HepG2 (cell line): ENCODE measurements around the gene ABCC1. TPM values are rescaled to one million over a fixed set of nuclear protein-coding genes. Genes with fewer than 3 reads are reported as not detected.

Experiments
- AHDC1 ChIP-seq: sonication (generic); formaldehyde crosslinking; IDR thresholded peaks from 2 replicates; pipeline ENCODE4 v1.5.1; 2020; ENCODE audit warnings: mild to moderate bottlenecking, missing genetic modification reagents, borderline replicate concordance
- ATF5 ChIP-seq: sonication (generic); formaldehyde crosslinking; IDR thresholded peaks from 2 replicates; pipeline ENCODE4 v1.4.0; 2020; ENCODE audit warnings: mild to moderate bottlenecking, low read depth, missing genetic modification reagents
- FOXJ3 ChIP-seq: sonication (generic); formaldehyde crosslinking; IDR thresholded peaks from 2 replicates; pipeline ENCODE4 v1.4.0; 2020; ENCODE audit warnings: missing genetic modification reagents, mild to moderate bottlenecking, borderline replicate concordance
- GMEB1 ChIP-seq: sonication (generic); formaldehyde crosslinking; IDR thresholded peaks from 2 replicates; pipeline ENCODE4 v1.5.1; 2020; ENCODE audit warnings: missing genetic modification reagents, mild to moderate bottlenecking, borderline replicate concordance
- HIC2 ChIP-seq: sonication (generic); formaldehyde crosslinking; IDR thresholded peaks from 2 replicates; pipeline ENCODE4 v1.9.0; 2022; ENCODE audit warnings: low read depth, missing genetic modification reagents
- KLF6 ChIP-seq: IDR thresholded peaks from 2 replicates; pipeline ENCODE4 v1.8.0; 2016; ENCODE audit warnings: missing biosample characterization, missing genetic modification reagents
- NFATC3 ChIP-seq: sonication (generic); formaldehyde crosslinking; IDR thresholded peaks from 2 replicates; pipeline ENCODE4 v1.5.1; 2020; ENCODE audit warnings: mild to moderate bottlenecking, missing genetic modification reagents
- PAWR ChIP-seq: sonication (generic); formaldehyde crosslinking; IDR thresholded peaks from 2 replicates; pipeline ENCODE4 v1.4.0; 2020; ENCODE audit warnings: missing genetic modification reagents, mild to moderate bottlenecking, borderline replicate concordance
- PHF5A ChIP-seq: IDR thresholded peaks from one replicate; pipeline ENCODE4 v1.6.1; 2018; ENCODE audit warnings: low read depth, missing genetic modification reagents; ENCODE audit not compliant: unreplicated experiment
- THAP8 ChIP-seq: sonication (generic); formaldehyde crosslinking; IDR thresholded peaks from 2 replicates; pipeline ENCODE4 v1.5.1; 2020; ENCODE audit warnings: missing genetic modification reagents, mild to moderate bottlenecking, borderline replicate concordance
- THRA ChIP-seq: sonication (generic); formaldehyde crosslinking; IDR thresholded peaks from 2 replicates; pipeline ENCODE4 v1.4.0; 2020; ENCODE audit warnings: missing genetic modification reagents, borderline replicate concordance
- TOPORS ChIP-seq: sonication (generic); formaldehyde crosslinking; IDR thresholded peaks from 2 replicates; pipeline ENCODE4 v1.8.0; 2023; ENCODE audit warnings: mild to moderate bottlenecking, missing genetic modification reagents
- ZMAT3 ChIP-seq: sonication (generic); formaldehyde crosslinking; conservative IDR thresholded peaks from 2 replicates; pipeline ENCODE4 v1.7.0; 2021; ENCODE audit warnings: missing genetic modification reagents
- ZMYM4 ChIP-seq: sonication (generic); formaldehyde crosslinking; IDR thresholded peaks from 2 replicates; pipeline ENCODE4 v1.8.1; 2023; ENCODE audit warnings: mild to moderate bottlenecking, missing genetic modification reagents
- ZNF230 ChIP-seq: sonication (generic); formaldehyde crosslinking; IDR thresholded peaks from 2 replicates; pipeline ENCODE4 v1.4.0; 2020; ENCODE audit warnings: mild to moderate bottlenecking, missing genetic modification reagents
- ZNF383 ChIP-seq: sonication (generic); formaldehyde crosslinking; IDR thresholded peaks from 2 replicates; pipeline ENCODE4 v1.4.0; 2020; ENCODE audit warnings: missing genetic modification reagents, mild to moderate bottlenecking, borderline replicate concordance
- ZNF589 ChIP-seq: sonication (generic); formaldehyde crosslinking; conservative IDR thresholded peaks from 2 replicates; pipeline ENCODE4 v1.8.0; 2022; ENCODE audit warnings: mild to moderate bottlenecking, moderate library complexity, missing genetic modification reagents
- polyA plus RNA-seq, 8 experiments: library from polyadenylated mRNA; depleted of rRNA in 3 of 8; stranded (reverse) in 7 of 8; unstranded in 1 of 8; fragments of >200 nt; fragmentation: Illumina TruSeq in 4 of 8; extraction: Trizol in 4 of 8; gene quantifications; 2 replicates each; pipeline versions ENCODE4 v1.2.1 to v1.2.3, GENCODE V29; 2011 to 2016; ENCODE audit warnings: low read depth in 4 of 8, missing spikeins in 1 of 8, mixed read lengths in 1 of 8; ENCODE audit not compliant: insufficient read depth in 1 of 8
- total RNA-seq, 5 experiments: library from RNA; depleted of rRNA; stranded (reverse); fragments of >200 nt; fragmentation: Illumina TruSeq; extraction: Trizol; gene quantifications; 2 replicates each; pipeline ENCODE4 v1.2.3, GENCODE V29; 2016; ENCODE audit warnings: low read depth in 1 of 5

The ABCC1 gene
- total and polyA plus RNA-seq, 2 of the 13 experiments (the other 11 are each of a cell fraction or from before 2014, with no cell fraction given) = 13.0 to 30.6 TPM

GRCh38 chr16:16048904-16049582 lies 99.6 kb downstream of the ABCC1 start (continued):
- no peak for TF ChIP-seq GMEB1 (CRISPR knock-in tag)
- no peak for TF ChIP-seq PAWR (CRISPR knock-in tag)
- TF ChIP-seq FOXJ3 (CRISPR knock-in tag) = no peak
- no peak for TF ChIP-seq THAP8
- no peak for TF ChIP-seq ATF5
- TF ChIP-seq ZNF230 (CRISPR knock-in tag) = no peak
- no peak for TF ChIP-seq PHF5A (CRISPR knock-in tag)
- no peak for TF ChIP-seq THRA (CRISPR knock-in tag)
- no peak for TF ChIP-seq AHDC1 (CRISPR knock-in tag)
- TF ChIP-seq NFATC3 (CRISPR knock-in tag) = no peak
- no peak for TF ChIP-seq ZMYM4 (CRISPR knock-in tag)
- no peak for TF ChIP-seq KLF6 (CRISPR knock-in tag)
- TF ChIP-seq ZNF383 (CRISPR knock-in tag) = no peak
- TF ChIP-seq HIC2 (CRISPR knock-in tag) = no peak
- no peak for TF ChIP-seq ZMAT3 (CRISPR knock-in tag)
- no peak for TF ChIP-seq ZNF589 (CRISPR knock-in tag)
- TF ChIP-seq TOPORS (CRISPR knock-in tag) = no peak
